HG02973 (cell line): ENCODE measurements around the gene KLHL22.
"Not testable (repeated sequence)": the region's sequence is repeated elsewhere in the genome, so short reads cannot be mapped to it uniquely, and the experiment has no call there.

Experiments
- ATAC-seq: cut with Tn5 transposase; IDR thresholded peaks from one replicate; pipeline ENCODE4 v1.9.1; 2021; ENCODE audit warnings: moderate library complexity; ENCODE audit not compliant: unreplicated experiment

KLHL22 gene

GRCh38 chr22:20423906-20424551 is 71.6 kb downstream of the KLHL22 start:
- no peak for ATAC-seq

GRCh38 chr22:20423008-20423905 is 72.3 kb downstream of the KLHL22 start:
- ATAC-seq = no peak

GRCh38 chr22:20422271-20423007 is 73.2 kb downstream of the KLHL22 start:
- ATAC-seq = no peak

- ATAC-seq = no peak
Measured at GRCh38 chr22:20421507-20421874, 74.1 kb downstream of the KLHL22 start.

- ATAC-seq = no peak
Measured at GRCh38 chr22:20420157-20420842, 75.3 kb downstream of the KLHL22 start.

GRCh38 chr22:20419664-20419951 is 76.0 kb downstream of the KLHL22 start:
- no peak for ATAC-seq

- no peak for ATAC-seq
Measured at GRCh38 chr22:20418211-20418788, 77.3 kb downstream of the KLHL22 start.

GRCh38 chr22:20415699-20416098 is 79.9 kb downstream of the KLHL22 start:
- ATAC-seq = not testable (repeated sequence)

GRCh38 chr22:20415241-20415640 is 80.4 kb downstream of the KLHL22 start:
- ATAC-seq = not testable (repeated sequence)

GRCh38 chr22:20414450-20414849 is 81.1 kb downstream of the KLHL22 start:
- ATAC-seq = no peak

- ATAC-seq = no peak
Measured at GRCh38 chr22:20414059-20414440, 81.5 kb downstream of the KLHL22 start.

- no peak for ATAC-seq
Measured at GRCh38 chr22:20413217-20414058, 82.2 kb downstream of the KLHL22 start.

GRCh38 chr22:20412474-20413216 is 83.0 kb downstream of the KLHL22 start:
- no peak for ATAC-seq

GRCh38 chr22:20409385-20409784 is 86.2 kb downstream of the KLHL22 start:
- not testable (repeated sequence) for ATAC-seq

GRCh38 chr22:20408891-20409290 is 86.7 kb downstream of the KLHL22 start:
- ATAC-seq = no peak

- no peak for ATAC-seq
Measured at GRCh38 chr22:20407829-20408228, 87.8 kb downstream of the KLHL22 start.

GRCh38 chr22:20406686-20407408 is 88.7 kb downstream of the KLHL22 start:
- ATAC-seq = no peak

- no peak for ATAC-seq
Measured at GRCh38 chr22:20405931-20406685, 89.5 kb downstream of the KLHL22 start.
